ENCODE measurements around the gene FTCDNL1. TPM values are rescaled to one million over a fixed set of nuclear protein-coding genes. Genes with fewer than 3 reads are reported as not detected.

Gene FTCDNL1
- total RNA-seq, 2 donors from 2014 or later: 0.70 to 1.5 TPM

GRCh38 chr2:199744724-199745123 is 106.3 kb downstream of the FTCDNL1 start:
- H3K4me1 ChIP-seq (ENCODE audit: control insufficient read depth, insufficient read depth, low read length): peaks cover 6% of the 10 kb centered on the region
- no peaks in the 10 kb centered on the region for H3K36me3 ChIP-seq (ENCODE audit: control insufficient read depth, insufficient read depth, low read length)
- Mint-ChIP-seq H3K27ac (no peak overlapping the region), H3K36me3 (ENCODE audit: low read depth) (no peaks in the 10 kb centered on the region), H3K4me3 (no peak overlapping the region), H3K9me3 (no peaks in the 10 kb centered on the region), H3K27me3 (ENCODE audit: insufficient read depth) (peaks cover 7% of the 10 kb centered on the region), H3K4me1 (peaks cover 24% of the 10 kb centered on the region)
- H3K9ac ChIP-seq (ENCODE audit: extremely low read depth, low read length, poor library complexity, severe bottlenecking): no peak overlapping the region
- H3K27me3 ChIP-seq (ENCODE audit: control insufficient read depth, insufficient read depth, low read length, poor library complexity, severe bottlenecking): no peaks in the 10 kb centered on the region
- TF ChIP-seq CTCF (conservative IDR thresholded peaks at IDR 0.05): no peak
- no peak overlapping the region for H3K27ac ChIP-seq (ENCODE audit: low read depth, low read length)
- no peak overlapping the region for H3K4me3 ChIP-seq (ENCODE audit: low read length)
- H3K9me3 ChIP-seq (ENCODE audit: control insufficient read depth, low read length): no peaks in the 10 kb centered on the region
- 91 to 93% methylated on average over 11 of the region's 11 CpGs for WGBS, 2 experiments (ENCODE audit: insufficient coverage in 1 of 2, insufficient read length in 1 of 2)
- no peak for DNase-seq

GRCh38 chr2:199744260-199744659 is 106.7 kb downstream of the FTCDNL1 start:
- DNase-seq: no peak
- Mint-ChIP-seq H3K9me3 (no peaks in the 10 kb centered on the region), H3K4me3 (no peak overlapping the region), H3K36me3 (ENCODE audit: low read depth) (no peaks in the 10 kb centered on the region), H3K27ac (no peak overlapping the region), H3K4me1 (peaks cover 27% of the 10 kb centered on the region), H3K27me3 (ENCODE audit: insufficient read depth) (peaks cover 9% of the 10 kb centered on the region)
- H3K27me3 ChIP-seq (ENCODE audit: control insufficient read depth, insufficient read depth, low read length, poor library complexity, severe bottlenecking): no peaks in the 10 kb centered on the region
- WGBS, 2 experiments (ENCODE audit: insufficient coverage in 1 of 2, insufficient read length in 1 of 2): 88% methylated on average over 2 to 3 of the region's 5 CpGs
- H3K9me3 ChIP-seq (ENCODE audit: control insufficient read depth, low read length): no peaks in the 10 kb centered on the region
- H3K36me3 ChIP-seq (ENCODE audit: control insufficient read depth, insufficient read depth, low read length): no peaks in the 10 kb centered on the region
- TF ChIP-seq CTCF (conservative IDR thresholded peaks at IDR 0.05): no peak
- no peak overlapping the region for H3K4me3 ChIP-seq (ENCODE audit: low read length)
- peaks cover 6% of the 10 kb centered on the region for H3K4me1 ChIP-seq (ENCODE audit: control insufficient read depth, insufficient read depth, low read length)
- H3K9ac ChIP-seq (ENCODE audit: extremely low read depth, low read length, poor library complexity, severe bottlenecking): no peak overlapping the region
- H3K27ac ChIP-seq (ENCODE audit: low read depth, low read length): no peak overlapping the region

GRCh38 chr2:199743415-199744120 is 107.4 kb downstream of the FTCDNL1 start:
- Mint-ChIP-seq H3K4me1 (peaks cover 30% of the 10 kb centered on the region), H3K27ac (no peak overlapping the region), H3K27me3 (ENCODE audit: insufficient read depth) (peaks cover 9% of the 10 kb centered on the region), H3K4me3 (no peak overlapping the region), H3K36me3 (ENCODE audit: low read depth) (no peaks in the 10 kb centered on the region), H3K9me3 (no peaks in the 10 kb centered on the region)
- Histone ChIP-seq H3K4me3 (ENCODE audit: low read length) (no peak overlapping the region), H3K27me3 (ENCODE audit: control insufficient read depth, insufficient read depth, low read length, poor library complexity, severe bottlenecking) (no peaks in the 10 kb centered on the region), H3K9ac (ENCODE audit: extremely low read depth, low read length, poor library complexity, severe bottlenecking) (no peak overlapping the region), H3K4me1 (ENCODE audit: control insufficient read depth, insufficient read depth, low read length) (peaks cover 6% of the 10 kb centered on the region), H3K9me3 (ENCODE audit: control insufficient read depth, low read length) (no peaks in the 10 kb centered on the region), H3K27ac (ENCODE audit: low read depth, low read length) (no peak overlapping the region), H3K36me3 (ENCODE audit: control insufficient read depth, insufficient read depth, low read length) (no peaks in the 10 kb centered on the region)
- WGBS, 2 experiments (ENCODE audit: insufficient coverage in 1 of 2, insufficient read length in 1 of 2): 51 to 68% methylated on average over 4 to 5 of the region's 5 CpGs
- TF ChIP-seq CTCF (conservative IDR thresholded peaks at IDR 0.05): no peak
- DNase-seq: no peak

Data from endodermal cell (in vitro differentiated cells).